Suprapubic skin (tissue), 3 donors: ENCODE measurements around the gene VSIR.

Experiments used
- POLR2AphosphoS5 ChIP-seq, 3 donors: sonication (generic); formaldehyde crosslinking; IDR thresholded peaks; one replicate each; pipeline ENCODE4 v1.6.1; 2017; ENCODE audit warnings: antibody characterized with exemption in 3 of 3
- TF ChIP-seq, protein P1 (sequence below), 2 donors: fragments of 200-600 bp in 1 of 2; fragments of 450-650 bp in 1 of 2; sonication (generic) in 1 of 2; IDR thresholded peaks; one replicate each; pipeline ENCODE4 v1.5.1; 2016 to 2019; ENCODE audit warnings: antibody characterized with exemption in 2 of 2, mild to moderate bottlenecking in 1 of 2, moderate library complexity in 1 of 2

DNA sequence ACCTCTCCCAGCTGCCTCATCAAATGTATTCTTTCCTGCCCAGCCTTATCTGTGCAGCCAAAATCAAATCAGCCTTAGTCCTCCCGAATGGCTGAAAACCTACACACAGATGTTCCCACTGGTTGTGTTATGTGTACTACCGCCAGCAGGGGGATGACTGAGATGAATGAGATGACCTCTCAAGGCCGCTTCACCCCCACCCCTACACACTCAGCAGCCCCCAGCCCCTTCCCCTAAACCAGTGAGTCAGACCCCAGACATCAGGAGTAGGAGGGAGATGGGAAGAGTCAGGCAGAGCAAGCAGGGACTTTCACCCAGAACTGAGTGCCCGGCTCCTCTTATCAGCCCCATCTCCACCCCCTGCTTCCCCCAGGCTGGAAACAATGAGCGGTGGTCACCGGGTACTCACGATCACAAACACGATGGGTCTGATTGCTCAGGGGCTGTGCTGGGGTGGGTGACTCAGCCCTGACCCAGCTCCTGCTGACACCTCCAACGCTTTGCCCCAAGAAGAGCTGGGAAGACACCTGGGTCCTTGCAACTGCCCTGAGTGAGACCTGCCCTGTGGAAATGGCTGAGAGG, 47.2 kb downstream of the VSIR start:
- TF ChIP-seq, protein P1, sequence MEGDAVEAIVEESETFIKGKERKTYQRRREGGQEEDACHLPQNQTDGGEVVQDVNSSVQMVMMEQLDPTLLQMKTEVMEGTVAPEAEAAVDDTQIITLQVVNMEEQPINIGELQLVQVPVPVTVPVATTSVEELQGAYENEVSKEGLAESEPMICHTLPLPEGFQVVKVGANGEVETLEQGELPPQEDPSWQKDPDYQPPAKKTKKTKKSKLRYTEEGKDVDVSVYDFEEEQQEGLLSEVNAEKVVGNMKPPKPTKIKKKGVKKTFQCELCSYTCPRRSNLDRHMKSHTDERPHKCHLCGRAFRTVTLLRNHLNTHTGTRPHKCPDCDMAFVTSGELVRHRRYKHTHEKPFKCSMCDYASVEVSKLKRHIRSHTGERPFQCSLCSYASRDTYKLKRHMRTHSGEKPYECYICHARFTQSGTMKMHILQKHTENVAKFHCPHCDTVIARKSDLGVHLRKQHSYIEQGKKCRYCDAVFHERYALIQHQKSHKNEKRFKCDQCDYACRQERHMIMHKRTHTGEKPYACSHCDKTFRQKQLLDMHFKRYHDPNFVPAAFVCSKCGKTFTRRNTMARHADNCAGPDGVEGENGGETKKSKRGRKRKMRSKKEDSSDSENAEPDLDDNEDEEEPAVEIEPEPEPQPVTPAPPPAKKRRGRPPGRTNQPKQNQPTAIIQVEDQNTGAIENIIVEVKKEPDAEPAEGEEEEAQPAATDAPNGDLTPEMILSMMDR (IDR thresholded peaks at IDR 0.05), result no peak
- TF ChIP-seq POLR2AphosphoS5 (IDR thresholded peaks at IDR 0.05), result no peak
